Progenitor cell of endocrine pancreas (in vitro differentiated cells): ENCODE results near the gene ATP6V0C. TPM values are rescaled to one million over a fixed set of nuclear protein-coding genes. Genes with fewer than 3 reads are reported as not detected.

Source experiments
- DNase-seq: peaks from one replicate; pipeline ENCODE4 v3.0.0; 2021; ENCODE audit warnings: low spot score; ENCODE audit not compliant: unreplicated experiment
- H3K27ac Mint-ChIP-seq: 2 replicates; pipeline ENCODE4 v1.8.0; 2021; ENCODE audit warnings: mild to moderate bottlenecking, moderate library complexity, mixed read lengths
- H3K27me3 Mint-ChIP-seq: 2 replicates; pipeline ENCODE4 v1.8.0; 2021; ENCODE audit warnings: mixed read lengths
- H3K36me3 Mint-ChIP-seq: 2 replicates; pipeline ENCODE4 v1.8.0; 2022; ENCODE audit warnings: mixed read lengths; ENCODE audit not compliant: insufficient read depth
- H3K4me1 Mint-ChIP-seq: 2 replicates; pipeline ENCODE4 v1.8.0; 2021; ENCODE audit warnings: low read depth, mixed read lengths
- H3K4me3 Mint-ChIP-seq: 2 replicates; pipeline ENCODE4 v1.8.0; 2021; ENCODE audit warnings: low read depth, mild to moderate bottlenecking, moderate library complexity, mixed read lengths
- H3K9me3 Mint-ChIP-seq: 2 replicates; pipeline ENCODE4 v1.8.0; 2021; ENCODE audit warnings: low read depth, mixed read lengths
- CTCF ChIP-seq: fragments of 200-600 bp; sonication (generic); IDR thresholded peaks from one replicate; pipeline ENCODE4 v1.5.0; 2021; ENCODE audit warnings: antibody characterized with exemption, mild to moderate bottlenecking; ENCODE audit not compliant: unreplicated experiment
- long read RNA-seq: library from polyadenylated mRNA; unstranded; transcript quantifications from one replicate; pipeline ENCODE4 v2.0.0, GENCODE V29; 2020
- total RNA-seq: library from RNA; stranded (reverse); gene quantifications from 2 replicates; pipeline ENCODE4 v1.2.1, GENCODE V29; 2021

ATP6V0C gene
- total RNA-seq = 158 and 169 TPM in 2 replicates
- long read RNA-seq = 0 reads

- H3K4me3 Mint-ChIP-seq = peak within 1 kb of the TSS; percentile 94
- DNase-seq = peak; percentile 88
- TF ChIP-seq CTCF = no peak
- H3K27me3 Mint-ChIP-seq = no peaks in the 10 kb centered on the region
- H3K9me3 Mint-ChIP-seq = no peaks in the 10 kb centered on the region
- H3K36me3 Mint-ChIP-seq = peaks cover 2% of the 10 kb centered on the region
- H3K27ac Mint-ChIP-seq = peak within 1 kb of the TSS; percentile 100
- peaks cover 36% of the 10 kb centered on the region for H3K4me1 Mint-ChIP-seq
Observed at GRCh38 chr16:2513405-2514332, at the start of gene ATP6V0C. ATP6V0C (plus strand) TSS chr16:2513952; CDS start chr16:2514104, 152 bp downstream.

- no peaks in the 10 kb centered on the region for H3K36me3 Mint-ChIP-seq
- H3K4me3 Mint-ChIP-seq = no peak overlapping the region
- TF ChIP-seq CTCF = no peak
- H3K27ac Mint-ChIP-seq = no peak overlapping the region
- H3K27me3 Mint-ChIP-seq = no peaks in the 10 kb centered on the region
- peaks cover 7% of the 10 kb centered on the region for H3K4me1 Mint-ChIP-seq
- H3K9me3 Mint-ChIP-seq = no peaks in the 10 kb centered on the region
- no peak for DNase-seq
Observed at GRCh38 chr16:2464333-2464732, 49.4 kb upstream of the ATP6V0C start.

GRCh38 chr16:2465653-2466415, 47.9 kb upstream of the ATP6V0C start:
- no peak for DNase-seq
- Mint-ChIP-seq H3K9me3 (no peaks in the 10 kb centered on the region), H3K27ac (no peak overlapping the region), H3K4me1 (peaks cover 6% of the 10 kb centered on the region), H3K36me3 (no peaks in the 10 kb centered on the region), H3K27me3 (peaks cover 9% of the 10 kb centered on the region), H3K4me3 (peak overlapping the region; percentile 24)
- TF ChIP-seq CTCF = peak; percentile 39

- Mint-ChIP-seq H3K36me3 (no peaks in the 10 kb centered on the region), H3K4me3 (peak overlapping the region; percentile 31), H3K27ac (no peak overlapping the region), H3K9me3 (no peaks in the 10 kb centered on the region), H3K27me3 (peaks cover 9% of the 10 kb centered on the region), H3K4me1 (peaks cover 6% of the 10 kb centered on the region)
- no peak for TF ChIP-seq CTCF
- DNase-seq = no peak
Observed at GRCh38 chr16:2466667-2467527, 46.9 kb upstream of the ATP6V0C start.
